ENCODE data around the gene QSOX2.

DNA sequence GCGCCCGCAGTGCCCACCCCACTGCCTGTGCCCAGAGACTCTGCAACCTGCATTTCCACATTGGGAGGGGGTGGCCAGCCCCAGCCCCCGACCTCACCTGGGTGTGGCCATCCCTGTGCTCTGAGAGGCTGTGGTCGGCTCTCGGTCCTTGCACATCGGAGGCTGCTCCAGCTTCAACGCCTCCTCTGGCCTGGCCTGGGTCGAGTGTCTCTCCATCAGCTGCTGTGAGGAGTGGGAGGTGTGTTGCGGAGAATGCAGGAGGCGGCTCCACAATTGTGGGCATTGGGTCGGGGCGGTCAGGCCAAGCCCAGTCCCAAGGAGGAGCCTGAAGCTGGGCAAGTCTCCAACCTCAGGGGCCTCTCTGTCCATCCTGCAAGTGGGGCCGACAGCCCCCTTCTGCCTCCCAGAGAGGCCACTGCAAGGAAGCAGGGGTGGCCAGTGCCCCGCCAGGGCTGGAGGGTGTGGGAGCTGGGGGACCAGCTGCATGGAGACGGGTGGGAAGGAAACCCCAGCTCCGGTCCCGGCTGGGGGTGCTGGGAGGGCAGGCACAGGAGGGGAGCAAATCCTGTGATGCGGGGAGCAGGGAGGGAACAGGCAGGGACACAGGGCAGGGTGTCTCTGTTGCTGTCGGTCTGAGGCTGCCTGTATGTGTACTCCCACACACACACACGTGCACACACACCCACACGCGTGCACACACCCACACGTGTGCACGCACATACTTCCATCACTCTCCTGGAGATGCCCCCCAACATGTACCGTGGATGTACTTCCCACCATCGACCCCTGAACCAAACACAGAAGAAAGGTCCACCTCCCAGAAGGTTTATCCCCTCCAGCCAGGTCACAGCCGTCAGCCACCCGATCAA is 29.4 kb upstream of the QSOX2 start:
- TF ChIP-seq, protein P1, sequence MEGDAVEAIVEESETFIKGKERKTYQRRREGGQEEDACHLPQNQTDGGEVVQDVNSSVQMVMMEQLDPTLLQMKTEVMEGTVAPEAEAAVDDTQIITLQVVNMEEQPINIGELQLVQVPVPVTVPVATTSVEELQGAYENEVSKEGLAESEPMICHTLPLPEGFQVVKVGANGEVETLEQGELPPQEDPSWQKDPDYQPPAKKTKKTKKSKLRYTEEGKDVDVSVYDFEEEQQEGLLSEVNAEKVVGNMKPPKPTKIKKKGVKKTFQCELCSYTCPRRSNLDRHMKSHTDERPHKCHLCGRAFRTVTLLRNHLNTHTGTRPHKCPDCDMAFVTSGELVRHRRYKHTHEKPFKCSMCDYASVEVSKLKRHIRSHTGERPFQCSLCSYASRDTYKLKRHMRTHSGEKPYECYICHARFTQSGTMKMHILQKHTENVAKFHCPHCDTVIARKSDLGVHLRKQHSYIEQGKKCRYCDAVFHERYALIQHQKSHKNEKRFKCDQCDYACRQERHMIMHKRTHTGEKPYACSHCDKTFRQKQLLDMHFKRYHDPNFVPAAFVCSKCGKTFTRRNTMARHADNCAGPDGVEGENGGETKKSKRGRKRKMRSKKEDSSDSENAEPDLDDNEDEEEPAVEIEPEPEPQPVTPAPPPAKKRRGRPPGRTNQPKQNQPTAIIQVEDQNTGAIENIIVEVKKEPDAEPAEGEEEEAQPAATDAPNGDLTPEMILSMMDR (conservative IDR thresholded peaks at IDR 0.05): no peak
- no peak for TF ChIP-seq EZH2 (IDR thresholded peaks at IDR 0.05; ENCODE audit: low read depth)
